ENCODE measurements around the gene EPB41L2.

DNA sequence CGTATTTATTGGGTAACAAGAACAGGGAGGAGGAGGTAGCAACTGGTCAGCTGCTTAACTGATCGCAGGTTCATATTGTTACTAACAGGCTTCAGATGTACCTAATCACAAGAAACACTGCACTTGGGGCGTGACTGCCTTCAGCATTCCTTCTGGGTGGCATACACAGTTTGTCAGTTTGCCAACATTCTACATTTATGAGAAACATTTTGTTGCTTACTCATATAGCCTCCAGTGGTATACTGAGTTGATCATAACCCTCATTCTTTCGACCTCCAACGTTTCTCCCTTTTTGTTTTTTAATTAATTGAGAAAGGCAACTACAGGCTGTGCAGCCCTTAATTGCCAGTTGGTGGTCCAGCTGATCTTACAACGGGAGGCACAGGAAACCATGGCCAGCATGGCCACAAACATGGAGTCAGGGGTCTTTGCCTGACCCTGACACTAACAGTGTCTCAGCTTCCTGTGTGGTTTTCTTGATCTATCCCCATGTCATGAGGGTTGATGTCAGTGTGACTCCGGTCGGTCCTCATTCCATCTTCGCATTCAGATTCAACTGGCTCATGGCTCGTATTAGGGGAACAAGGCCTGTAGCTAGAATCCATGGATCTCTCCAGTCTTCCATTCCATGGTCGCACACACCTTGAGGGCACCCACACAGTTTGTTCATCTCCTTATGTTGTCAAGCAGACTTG, 9.4 kb downstream of the EPB41L2 start:
- TF ChIP-seq, protein P1, sequence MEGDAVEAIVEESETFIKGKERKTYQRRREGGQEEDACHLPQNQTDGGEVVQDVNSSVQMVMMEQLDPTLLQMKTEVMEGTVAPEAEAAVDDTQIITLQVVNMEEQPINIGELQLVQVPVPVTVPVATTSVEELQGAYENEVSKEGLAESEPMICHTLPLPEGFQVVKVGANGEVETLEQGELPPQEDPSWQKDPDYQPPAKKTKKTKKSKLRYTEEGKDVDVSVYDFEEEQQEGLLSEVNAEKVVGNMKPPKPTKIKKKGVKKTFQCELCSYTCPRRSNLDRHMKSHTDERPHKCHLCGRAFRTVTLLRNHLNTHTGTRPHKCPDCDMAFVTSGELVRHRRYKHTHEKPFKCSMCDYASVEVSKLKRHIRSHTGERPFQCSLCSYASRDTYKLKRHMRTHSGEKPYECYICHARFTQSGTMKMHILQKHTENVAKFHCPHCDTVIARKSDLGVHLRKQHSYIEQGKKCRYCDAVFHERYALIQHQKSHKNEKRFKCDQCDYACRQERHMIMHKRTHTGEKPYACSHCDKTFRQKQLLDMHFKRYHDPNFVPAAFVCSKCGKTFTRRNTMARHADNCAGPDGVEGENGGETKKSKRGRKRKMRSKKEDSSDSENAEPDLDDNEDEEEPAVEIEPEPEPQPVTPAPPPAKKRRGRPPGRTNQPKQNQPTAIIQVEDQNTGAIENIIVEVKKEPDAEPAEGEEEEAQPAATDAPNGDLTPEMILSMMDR (IDR thresholded peaks at IDR 0.05 in 2 of 3, conservative IDR thresholded peaks at IDR 0.05 in 1 of 3; ENCODE audit: borderline replicate concordance in 1 of 3, insufficient read depth in 1 of 3, low read depth in 2 of 3, low read length in 2 of 3) = no peak
- TF ChIP-seq EZH2phosphoT487 (IDR thresholded peaks at IDR 0.05; ENCODE audit: borderline replicate concordance) = no peak
- no peak for TF ChIP-seq POLR2A (IDR thresholded peaks at IDR 0.05; ENCODE audit: borderline replicate concordance, extremely low read depth, insufficient read depth, insufficient read length)
